K562 (cell line): ENCODE data around the gene SND1. TPM values are rescaled to one million over a fixed set of nuclear protein-coding genes. Genes with fewer than 3 reads are reported as not detected.

Experiments used
- ATAC-seq: fragments of 200-7000 bp; cut with Tn5 transposase; 3 replicates; pipeline ENCODE4 v1.9.1; 2020; ENCODE audit warnings: moderate library complexity
- BruUV-seq: library from RNA; stranded (reverse); fragments of 400-500 nt; replicated peaks from 2 replicates; lab custom pipeline; 2021; lab: Mats Ljungman, UMichigan
- CTCF ChIA-PET: fragments of 300-600 bp; formaldehyde crosslinking; extraction: SDS; loops from one replicate; lab custom pipeline; 2021; ENCODE audit warnings: low intra/inter-chr PET ratio; lab: Yijun Ruan, JAX
- POLR2A ChIA-PET: fragments of 300-600, 350-650 bp; sonication (Branson Sonifier 250); formaldehyde crosslinking; extraction: SDS; loops from one replicate; lab custom pipeline; 2021; ENCODE audit warnings: antibody characterized with exemption, inconsistent platforms; lab: Yijun Ruan, JAX
- DNase-seq, 4 experiments: peaks; one replicate each; pipeline versions ENCODE4 v3.0.0 to v3.0.0-alpha.2; 2011 to 2018; ENCODE audit warnings: low spot score in 3 of 4, mixed read lengths in 3 of 4; ENCODE audit errors: extremely low read depth in 1 of 4
- FAIRE-seq: peaks from 2 replicates; lab custom pipeline; 2011; peaks lifted over from hg19 to GRCh38; lab: Jason Lieb, UNC
- H2AFZ ChIP-seq: 2 replicates; pipeline ENCODE4 v1.6.0; 2011; ENCODE audit warnings: low read depth, low read length, control low read depth, inconsistent platforms
- H3K27ac ChIP-seq: fragments of 200-600 bp; 3 replicates; pipeline ENCODE4 v1.8.0; 2011; ENCODE audit warnings: low read depth, mild to moderate bottlenecking, control low read depth, inconsistent platforms, low read length, moderate library complexity, mixed read lengths; ENCODE audit errors: extremely low read depth
- H3K27me3 ChIP-seq, 2 experiments: fragments of 300-600 bp in 1 of 2; 2 replicates in 1 of 2; 3 replicates in 1 of 2; pipeline versions ENCODE4 v1.6.0 to v1.8.0; 2011; ENCODE audit warnings: inconsistent platforms in 2 of 2, low read length in 2 of 2, mild to moderate bottlenecking in 1 of 2, mixed read lengths in 1 of 2, moderate library complexity in 1 of 2; ENCODE audit not compliant: control insufficient read depth in 2 of 2, insufficient read depth in 2 of 2
- H3K36me3 ChIP-seq: fragments of 300-600 bp; 3 replicates; pipeline ENCODE4 v1.8.0; 2011; ENCODE audit warnings: mild to moderate bottlenecking, low read length, inconsistent platforms; ENCODE audit not compliant: control insufficient read depth, insufficient read depth
- H3K4me1 ChIP-seq, 2 experiments: fragments of 200-600 bp in 1 of 2; replicated peaks in 1 of 2; 2 replicates in 1 of 2; 3 replicates in 1 of 2; pipeline versions ENCODE4 v1.5.1 to v1.8.0; 2011; ENCODE audit warnings: inconsistent platforms in 2 of 2, low read length in 2 of 2, mild to moderate bottlenecking in 1 of 2, mixed read lengths in 1 of 2, moderate library complexity in 1 of 2; ENCODE audit not compliant: control insufficient read depth in 2 of 2, insufficient read depth in 2 of 2
- H3K4me2 ChIP-seq: 2 replicates; pipeline ENCODE4 v1.6.1; 2011; ENCODE audit warnings: low read length, control low read depth, inconsistent platforms, mixed read lengths; ENCODE audit not compliant: insufficient read depth
- H3K4me3 ChIP-seq: fragments of 200-600 bp; sonication (generic), shearing (Covaris generic); 2 replicates; pipeline ENCODE4 v1.5.1; 2016; ENCODE audit warnings: control low read depth, inconsistent platforms
- H3K79me2 ChIP-seq: fragments of 200-600 bp; 3 replicates; pipeline ENCODE4 v1.8.0; 2011; ENCODE audit warnings: low read length, inconsistent platforms; ENCODE audit not compliant: control insufficient read depth, insufficient read depth
- H3K9ac ChIP-seq, 2 experiments: 2 replicates each; pipeline versions ENCODE4 v1.6.0 to v1.6.1; 2011; ENCODE audit warnings: low read depth in 2 of 2, low read length in 2 of 2, control low read depth in 1 of 2, inconsistent platforms in 1 of 2, mild to moderate bottlenecking in 1 of 2, mixed read lengths in 1 of 2; ENCODE audit not compliant: insufficient read depth in 1 of 2
- H3K9me1 ChIP-seq: one replicate; pipeline ENCODE4 v1.6.0; 2011; ENCODE audit warnings: inconsistent platforms, mild to moderate bottlenecking, low read length, moderate library complexity; ENCODE audit not compliant: control insufficient read depth, insufficient read depth
- H3K9me3 ChIP-seq: replicated peaks from 2 replicates; pipeline ENCODE4 v1.5.1; 2011; ENCODE audit warnings: low read depth, low read length, inconsistent platforms; ENCODE audit not compliant: control insufficient read depth, insufficient read depth
- H4K20me1 ChIP-seq: replicated peaks from 2 replicates; pipeline ENCODE4 v1.6.1; 2011; ENCODE audit warnings: low read length, inconsistent platforms, mixed read lengths; ENCODE audit not compliant: control insufficient read depth, insufficient read depth
- CBX1 ChIP-seq: sonication (generic); IDR thresholded peaks from 2 replicates; pipeline ENCODE4 v1.6.1; 2016; ENCODE audit warnings: antibody characterized with exemption, low read depth, mild to moderate bottlenecking
- CTBP1 ChIP-seq: fragments of 450-650 bp; IDR thresholded peaks from 2 replicates; pipeline ENCODE4 v1.6.1; 2016; ENCODE audit warnings: borderline replicate concordance
- EZH2 ChIP-seq: IDR thresholded peaks from 2 replicates; pipeline ENCODE4 v1.6.1; 2012; ENCODE audit warnings: low read depth, mild to moderate bottlenecking, inconsistent platforms, low read length, borderline replicate concordance
- JUND ChIP-seq, 2 experiments: IDR thresholded peaks; 2 replicates in 1 of 2; 3 replicates in 1 of 2; pipeline ENCODE4 v1.6.1; 2011; ENCODE audit warnings: borderline replicate concordance in 2 of 2, low read depth in 2 of 2, low read length in 2 of 2, improper control_type of control experiment in 1 of 2, missing biosample characterization in 1 of 2, missing genetic modification characterization in 1 of 2, missing genetic modification reagents in 1 of 2
- MBD2 ChIP-seq: sonication (generic); IDR thresholded peaks from 2 replicates; pipeline ENCODE4 v1.6.1; 2016; ENCODE audit warnings: low read depth, borderline replicate concordance
- PYGO2 ChIP-seq: fragments of 450-650 bp; IDR thresholded peaks from 2 replicates; pipeline ENCODE4 v1.6.1; 2016; ENCODE audit warnings: mild to moderate bottlenecking, missing genetic modification characterization, moderate library complexity, missing compliant biosample characterization
- RAD21 ChIP-seq, 2 experiments: fragments of 250-450 bp in 1 of 2; fragments of 450-650 bp in 1 of 2; sonication (Bioruptor Pico) in 1 of 2; formaldehyde crosslinking in 1 of 2; IDR thresholded peaks in 1 of 2; conservative IDR thresholded peaks in 1 of 2; 2 replicates each; pipeline versions ENCODE4 v1.4.0 to v1.8.0; 2020 to 2022; ENCODE audit warnings: mild to moderate bottlenecking in 2 of 2, moderate library complexity in 1 of 2
- SMC3 ChIP-seq: conservative IDR thresholded peaks from 2 replicates; pipeline ENCODE4 v1.6.1; 2011; ENCODE audit warnings: low read depth, low read length, improper control_type of control experiment; ENCODE audit not compliant: insufficient read depth
- ZBTB7A ChIP-seq: IDR thresholded peaks from 2 replicates; pipeline ENCODE4 v1.6.1; 2011; ENCODE audit warnings: low read depth, mild to moderate bottlenecking, low read length, moderate library complexity, borderline replicate concordance; ENCODE audit not compliant: control insufficient read depth
- ZNF212 ChIP-seq: fragments of 450-650 bp; formaldehyde crosslinking; IDR thresholded peaks from 2 replicates; pipeline ENCODE4 v1.4.0; 2020; ENCODE audit warnings: mild to moderate bottlenecking
- ZNF518B ChIP-seq: fragments of 250-450 bp; sonication (Bioruptor Pico); IDR thresholded peaks from 2 replicates; pipeline ENCODE4 v1.5.0; 2021; ENCODE audit warnings: mild to moderate bottlenecking, moderate library complexity
- WGBS: fragments of 100-300 bp; shearing (Covaris generic); methylation state at CpG from one replicate; pipeline ENCODE4 v1.1.6; 2016; ENCODE audit warnings: low coverage, mixed read lengths; ENCODE audit not compliant: insufficient coverage; ENCODE audit errors: missing lambda C conversion rate; 5-methylcytosine and 5-hydroxymethylcytosine counted together
- in situ Hi-C: fragments of 300-500 bp; cut with MboI; formaldehyde crosslinking; loops from 4 replicates; pipeline ENCODE4 v1.15.0; 2018; ENCODE audit warnings: inconsistent platforms, mixed read lengths
- intact Hi-C: fragments of 100-400 bp; cut with micrococcal nuclease; formaldehyde crosslinking; loops from 2 replicates; pipeline ENCODE4 v1.14.2; 2022
- polyA plus RNA-seq, 8 experiments: library from polyadenylated mRNA; depleted of rRNA in 4 of 8; stranded (reverse) in 5 of 8; unstranded in 3 of 8; fragments of >200 nt; fragmentation: Nextera tagmentation in 2 of 8; fragmentation: Illumina TruSeq in 1 of 8; extraction: Ambion mirVana in 2 of 8; extraction: Trizol in 1 of 8; gene quantifications; 2 replicates each; pipeline versions ENCODE4 v1.2.1 to v1.2.3, GENCODE V29; 2011 to 2014; ENCODE audit warnings: inconsistent platforms in 1 of 8, missing spikeins in 1 of 8
- total RNA-seq, 7 experiments: library from RNA; depleted of rRNA in 6 of 7; stranded (reverse); fragments of >200 nt in 6 of 7; fragmentation: Illumina TruSeq in 2 of 7; extraction: Trizol in 2 of 7; gene quantifications; 2 replicates each; pipeline versions ENCODE4 v1.2.1 to v1.2.3, GENCODE V29; 2011 to 2021; ENCODE audit warnings: low replicate concordance in 1 of 7
- TF ChIP-seq, protein P1 (sequence below): IDR thresholded peaks from 2 replicates; pipeline ENCODE4 v1.6.1; 2011; ENCODE audit warnings: borderline replicate concordance, low read depth, mild to moderate bottlenecking, moderate library complexity, low read length; ENCODE audit not compliant: insufficient read depth, poor library complexity, severe bottlenecking

SND1 gene
- total and polyA plus RNA-seq, 9 of the 15 experiments (the other 6 are each of a cell fraction or from before 2014, with no cell fraction given), result 46.5 to 307 (median 191) TPM

DNA sequence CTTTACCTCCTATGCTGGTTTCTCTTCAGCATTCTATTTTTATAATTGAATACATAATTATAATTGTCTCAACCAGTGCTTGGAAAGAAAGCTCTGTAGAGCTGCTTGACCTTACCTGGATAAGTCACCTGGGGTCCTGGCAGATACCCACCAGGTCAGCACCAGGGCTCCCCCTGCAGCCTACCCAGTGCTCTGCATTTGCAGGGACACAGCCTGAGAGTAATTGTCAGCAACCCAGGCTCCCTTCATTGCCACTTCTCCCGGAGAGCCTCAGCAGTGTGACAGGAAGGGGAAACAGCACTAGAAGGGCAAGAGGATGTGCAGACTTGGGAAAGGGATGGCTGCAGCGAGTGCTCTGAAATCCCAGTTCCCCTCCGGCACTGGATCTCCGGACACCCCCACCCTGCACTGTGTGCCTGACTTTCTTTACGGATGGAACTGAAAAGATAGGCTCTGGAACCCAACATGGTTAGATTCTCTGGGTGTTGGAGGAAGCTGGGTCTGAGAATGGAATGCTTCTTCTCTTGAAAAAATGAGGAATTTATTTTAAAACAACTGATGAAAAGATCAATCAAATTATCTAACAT is 22.6 kb upstream of the SND1 start:
- intact Hi-C loops (loop anchor here (5.0 kb wide), 1 partner anchor 127 kb away; no protein-coding TSS in a partner anchor), in situ Hi-C loops (no loop called here)
- no peaks in the 10 kb centered on the region for H3K9me3 ChIP-seq
- CTCF ChIA-PET, result interaction anchor here (1.8 kb wide), 1 partner anchor 580 kb away, joined by 7 read pairs; no protein-coding TSS in a partner anchor
- DNase-seq (peak; percentile 51 to 71 (median 60)), ATAC-seq (peak; percentile 95), FAIRE-seq (no peak)
- POLR2A ChIA-PET, result interaction anchor here (0.7 to 1.0 kb wide), 3 partner anchors 8 to 209 kb away, joined by 3 to 4 read pairs (median 4); no protein-coding TSS in a partner anchor
- no peaks in the 10 kb centered on the region for H3K36me3 ChIP-seq
- H3K9me1 ChIP-seq, result no peaks in the 10 kb centered on the region
- no peak overlapping the region for H3K9ac ChIP-seq
- H4K20me1 ChIP-seq, result no peaks in the 10 kb centered on the region
- H3K27me3 ChIP-seq, result peaks cover 10 to 18% of the 10 kb centered on the region in 2 experiments; a peak in 4 of 5 replicates
- 9% methylated on average over 5 of the region's 5 CpGs for WGBS
- BruUV-seq, result no TSS peak
- no peaks in the 10 kb centered on the region for H3K79me2 ChIP-seq
- no peaks in the 10 kb centered on the region for H3K4me1 ChIP-seq
- no peak overlapping the region for H3K4me2 ChIP-seq
- H3K27ac ChIP-seq, result no peak overlapping the region
- H2AFZ ChIP-seq, result 0 out of 2 replicates have a peak overlapping the region, but pooled peaks have one; percentile 36
- H3K4me3 ChIP-seq, result no peak overlapping the region
- TF ChIP-seq MBD2 (no peak), JUND (IDR thresholded peaks at IDR 0.05; ENCODE audit: borderline replicate concordance, low read depth, low read length) (0 out of 2 replicates have a peak, but pooled peaks have one; percentile 13), JUND (tag; IDR thresholded peaks at IDR 0.05; ENCODE audit: borderline replicate concordance, low read depth, low read length) (no peak), RAD21 (CRISPR knock-in tag; conservative IDR thresholded peaks at IDR 0.05 in 1 of 2, IDR thresholded peaks at IDR 0.05 in 1 of 2) (peak; percentile 37 to 59), PYGO2 (tag) (no peak), SMC3 (0 out of 2 replicates have a peak, but pooled peaks have one; percentile 43), CTBP1 (peak; percentile 41; the same call in 1 of the 2 replicates), CBX1 (no peak), ZNF518B (CRISPR knock-in tag) (no peak), ZBTB7A (peak; percentile 61; the same call in 1 of the 2 replicates), ZNF212 (no peak), EZH2 (no peak)
- TF ChIP-seq, protein P1, sequence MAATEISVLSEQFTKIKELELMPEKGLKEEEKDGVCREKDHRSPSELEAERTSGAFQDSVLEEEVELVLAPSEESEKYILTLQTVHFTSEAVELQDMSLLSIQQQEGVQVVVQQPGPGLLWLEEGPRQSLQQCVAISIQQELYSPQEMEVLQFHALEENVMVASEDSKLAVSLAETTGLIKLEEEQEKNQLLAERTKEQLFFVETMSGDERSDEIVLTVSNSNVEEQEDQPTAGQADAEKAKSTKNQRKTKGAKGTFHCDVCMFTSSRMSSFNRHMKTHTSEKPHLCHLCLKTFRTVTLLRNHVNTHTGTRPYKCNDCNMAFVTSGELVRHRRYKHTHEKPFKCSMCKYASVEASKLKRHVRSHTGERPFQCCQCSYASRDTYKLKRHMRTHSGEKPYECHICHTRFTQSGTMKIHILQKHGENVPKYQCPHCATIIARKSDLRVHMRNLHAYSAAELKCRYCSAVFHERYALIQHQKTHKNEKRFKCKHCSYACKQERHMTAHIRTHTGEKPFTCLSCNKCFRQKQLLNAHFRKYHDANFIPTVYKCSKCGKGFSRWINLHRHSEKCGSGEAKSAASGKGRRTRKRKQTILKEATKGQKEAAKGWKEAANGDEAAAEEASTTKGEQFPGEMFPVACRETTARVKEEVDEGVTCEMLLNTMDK, result peak; percentile 59
